Astrocyte (in vitro differentiated cells and primary cell): Measurements from ENCODE around the gene DAP. TPM values are rescaled to one million over a fixed set of nuclear protein-coding genes. Genes with fewer than 3 reads are reported as not detected.

Experiments
- DNase-seq: peaks from one replicate; pipeline ENCODE4 v3.0.0-alpha.2; 2010; ENCODE audit warnings: low read depth
- FAIRE-seq: peaks from 2 replicates; lab custom pipeline; 2011; peaks lifted over from hg19 to GRCh38; lab: Jason Lieb, UNC
- H2AFZ ChIP-seq: 2 replicates; pipeline ENCODE4 v1.6.0; 2012; ENCODE audit warnings: low read depth, low read length, inconsistent platforms
- H3K27ac ChIP-seq: 2 replicates; pipeline ENCODE4 v1.5.1; 2011; ENCODE audit warnings: low read depth, low read length, inconsistent platforms
- H3K27me3 ChIP-seq: 2 replicates; pipeline ENCODE4 v1.6.0; 2011; ENCODE audit warnings: low read length, inconsistent platforms; ENCODE audit not compliant: insufficient read depth
- H3K36me3 ChIP-seq: 2 replicates; pipeline ENCODE4 v1.5.1; 2011; ENCODE audit warnings: low read length, inconsistent platforms; ENCODE audit not compliant: insufficient read depth
- H3K4me1 ChIP-seq: 2 replicates; pipeline ENCODE4 v1.5.1; 2011; ENCODE audit warnings: low read length, inconsistent platforms; ENCODE audit not compliant: insufficient read depth
- H3K4me2 ChIP-seq: 2 replicates; pipeline ENCODE4 v1.6.0; 2012; ENCODE audit warnings: low read length, inconsistent platforms
- H3K4me3 ChIP-seq: 2 replicates; pipeline ENCODE4 v1.5.1; 2011; ENCODE audit warnings: low read depth, mild to moderate bottlenecking, low read length, inconsistent platforms; ENCODE audit not compliant: insufficient read depth
- H3K79me2 ChIP-seq: 2 replicates; pipeline ENCODE4 v1.6.0; 2012; ENCODE audit warnings: mild to moderate bottlenecking, low read length, inconsistent platforms; ENCODE audit not compliant: insufficient read depth
- H3K9ac ChIP-seq: 2 replicates; pipeline ENCODE4 v1.6.0; 2012; ENCODE audit warnings: mild to moderate bottlenecking, low read length, inconsistent platforms
- H3K9me3 ChIP-seq: 2 replicates; pipeline ENCODE4 v1.5.1; 2012; ENCODE audit warnings: low read depth, mild to moderate bottlenecking, low read length, inconsistent platforms; ENCODE audit not compliant: insufficient read depth
- H4K20me1 ChIP-seq: 2 replicates; pipeline ENCODE4 v1.6.0; 2012; ENCODE audit warnings: low read length, inconsistent platforms; ENCODE audit not compliant: insufficient read depth
- H3K27ac Mint-ChIP-seq: one replicate; pipeline ENCODE4 v1.8.0; 2021; ENCODE audit warnings: mild to moderate bottlenecking, mixed read lengths; ENCODE audit not compliant: unreplicated experiment
- H3K27me3 Mint-ChIP-seq: one replicate; pipeline ENCODE4 v1.8.0; 2021; ENCODE audit warnings: low read depth, mixed read lengths; ENCODE audit not compliant: unreplicated experiment
- H3K36me3 Mint-ChIP-seq: one replicate; pipeline ENCODE4 v1.8.0; 2021; ENCODE audit warnings: low read depth, mixed read lengths; ENCODE audit not compliant: unreplicated experiment
- H3K4me1 Mint-ChIP-seq: one replicate; pipeline ENCODE4 v1.8.0; 2021; ENCODE audit warnings: low read depth, mixed read lengths; ENCODE audit not compliant: unreplicated experiment
- H3K4me3 Mint-ChIP-seq: one replicate; pipeline ENCODE4 v1.8.0; 2021; ENCODE audit warnings: mild to moderate bottlenecking, moderate library complexity, mixed read lengths; ENCODE audit not compliant: unreplicated experiment
- H3K9me3 Mint-ChIP-seq: one replicate; pipeline ENCODE4 v1.8.0; 2021; ENCODE audit warnings: mild to moderate bottlenecking, mixed read lengths; ENCODE audit not compliant: unreplicated experiment
- EZH2 ChIP-seq: IDR thresholded peaks from 2 replicates; pipeline ENCODE4 v1.6.1; 2012; ENCODE audit warnings: mild to moderate bottlenecking, low read length, inconsistent platforms; ENCODE audit not compliant: insufficient read depth
- total RNA-seq: library from RNA; stranded (reverse); gene quantifications from 2 replicates; pipeline ENCODE4 v1.2.1, GENCODE V29; 2021
- TF ChIP-seq, protein P1 (sequence below): IDR thresholded peaks from 2 replicates; pipeline ENCODE4 v1.5.1; 2011; ENCODE audit warnings: low read depth, mild to moderate bottlenecking, inconsistent platforms, low read length, moderate library complexity; ENCODE audit not compliant: insufficient read depth

The DAP gene
- total RNA-seq, 1 donor from 2014 or later = 239 TPM

DNA sequence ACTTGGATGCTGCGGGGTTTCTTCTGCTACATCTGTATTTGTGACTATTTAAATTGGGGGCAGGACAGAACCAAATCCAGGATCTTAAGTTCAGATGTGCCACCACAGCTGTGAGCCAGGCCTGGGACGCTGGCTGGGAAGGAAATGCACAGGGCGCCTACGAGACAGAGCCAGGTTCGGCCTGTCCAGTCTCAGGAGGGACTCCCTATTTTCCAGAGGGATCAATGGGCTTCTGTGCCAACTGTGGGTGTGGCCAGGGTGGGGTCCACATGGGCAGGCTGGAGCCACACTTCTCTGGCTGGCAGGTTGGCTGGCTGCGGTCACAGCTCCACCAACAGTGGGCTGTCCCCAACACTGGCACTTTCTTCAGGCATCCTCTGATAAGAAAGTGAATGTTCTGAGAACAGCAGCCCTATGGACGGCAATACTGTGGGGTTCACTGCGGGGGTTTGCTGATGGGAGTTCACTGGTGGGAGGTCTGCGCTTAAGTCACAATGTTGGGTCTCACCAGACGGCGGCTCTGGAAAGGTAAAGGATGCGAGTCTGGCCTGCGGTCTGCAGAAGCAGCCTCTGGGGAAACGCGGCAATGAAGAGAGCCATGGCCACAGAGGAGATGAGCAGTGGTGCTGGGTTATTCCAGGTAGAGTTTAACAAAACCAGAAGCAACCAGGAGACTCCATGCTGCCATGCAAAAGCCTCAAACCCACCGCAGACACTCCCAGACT lies 78.1 kb downstream of the DAP start:
- Mint-ChIP-seq H3K4me1 (peaks cover 7% of the 10 kb centered on the region), H3K9me3 (peaks cover 10% of the 10 kb centered on the region), H3K27me3 (no peaks in the 10 kb centered on the region), H3K27ac (no peak overlapping the region), H3K4me3 (no peak overlapping the region), H3K36me3 (peaks cover 52% of the 10 kb centered on the region)
- no peak overlapping the region for H3K4me3 ChIP-seq
- peaks cover 14% of the 10 kb centered on the region for H4K20me1 ChIP-seq
- no peak overlapping the region for H3K4me2 ChIP-seq
- peaks cover 7% of the 10 kb centered on the region for H3K79me2 ChIP-seq
- H2AFZ ChIP-seq = no peak overlapping the region
- H3K4me1 ChIP-seq = no peaks in the 10 kb centered on the region
- H3K27ac ChIP-seq = no peak overlapping the region
- no peaks in the 10 kb centered on the region for H3K9me3 ChIP-seq
- TF ChIP-seq, protein P1, sequence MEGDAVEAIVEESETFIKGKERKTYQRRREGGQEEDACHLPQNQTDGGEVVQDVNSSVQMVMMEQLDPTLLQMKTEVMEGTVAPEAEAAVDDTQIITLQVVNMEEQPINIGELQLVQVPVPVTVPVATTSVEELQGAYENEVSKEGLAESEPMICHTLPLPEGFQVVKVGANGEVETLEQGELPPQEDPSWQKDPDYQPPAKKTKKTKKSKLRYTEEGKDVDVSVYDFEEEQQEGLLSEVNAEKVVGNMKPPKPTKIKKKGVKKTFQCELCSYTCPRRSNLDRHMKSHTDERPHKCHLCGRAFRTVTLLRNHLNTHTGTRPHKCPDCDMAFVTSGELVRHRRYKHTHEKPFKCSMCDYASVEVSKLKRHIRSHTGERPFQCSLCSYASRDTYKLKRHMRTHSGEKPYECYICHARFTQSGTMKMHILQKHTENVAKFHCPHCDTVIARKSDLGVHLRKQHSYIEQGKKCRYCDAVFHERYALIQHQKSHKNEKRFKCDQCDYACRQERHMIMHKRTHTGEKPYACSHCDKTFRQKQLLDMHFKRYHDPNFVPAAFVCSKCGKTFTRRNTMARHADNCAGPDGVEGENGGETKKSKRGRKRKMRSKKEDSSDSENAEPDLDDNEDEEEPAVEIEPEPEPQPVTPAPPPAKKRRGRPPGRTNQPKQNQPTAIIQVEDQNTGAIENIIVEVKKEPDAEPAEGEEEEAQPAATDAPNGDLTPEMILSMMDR = no peak
- no peak for TF ChIP-seq EZH2
- H3K27me3 ChIP-seq = no peaks in the 10 kb centered on the region
- DNase-seq (no peak), FAIRE-seq (no peak)
- peaks cover 16% of the 10 kb centered on the region for H3K36me3 ChIP-seq
- no peak overlapping the region for H3K9ac ChIP-seq

DNA sequence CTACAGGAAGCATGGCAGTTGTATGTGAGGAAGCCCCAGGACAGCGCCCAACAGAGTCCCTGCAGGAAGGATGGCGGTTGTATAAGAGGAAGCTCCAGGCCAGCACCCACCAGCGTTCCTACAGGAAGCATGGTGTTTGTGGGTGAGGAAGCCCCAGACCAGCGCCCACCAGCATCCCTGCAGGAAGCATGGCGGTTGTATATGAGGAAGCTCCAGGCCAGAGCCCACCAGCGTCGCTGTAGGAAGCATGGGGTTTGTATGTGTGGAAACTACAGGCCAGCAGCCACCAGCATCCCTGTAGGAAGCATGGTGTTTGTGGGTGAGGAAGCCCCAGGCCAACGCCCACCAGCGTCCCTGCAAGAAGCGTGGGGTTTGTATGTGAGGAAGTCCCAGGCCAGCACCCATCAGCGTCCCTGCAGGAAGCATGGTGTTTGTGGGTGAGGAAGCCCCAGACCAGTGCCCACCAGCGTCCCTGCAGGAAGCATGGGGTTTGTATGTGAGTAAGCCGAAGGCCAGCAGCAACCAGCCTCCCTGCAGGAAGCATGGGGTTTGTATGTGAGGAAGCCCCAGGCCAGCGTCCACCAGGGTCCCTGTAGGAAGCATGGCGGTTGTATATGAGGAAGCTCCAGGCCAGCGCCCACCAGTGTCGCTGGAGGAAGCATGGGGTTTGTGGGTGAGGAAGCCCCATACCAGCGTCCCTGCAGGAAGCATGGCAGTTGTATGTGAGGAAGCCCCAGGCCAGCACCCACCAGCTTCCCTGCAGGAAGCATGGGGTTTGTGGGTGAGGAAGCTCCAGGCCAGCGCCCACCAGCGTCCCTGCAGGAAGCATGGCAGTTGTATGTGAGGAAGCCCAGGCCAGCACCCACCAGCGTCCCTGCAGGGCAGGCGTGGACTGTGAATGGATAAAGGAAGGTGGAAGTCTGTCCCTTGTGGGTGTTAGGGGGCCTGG lies 79.0 kb downstream of the DAP start:
- Histone ChIP-seq H4K20me1 (peaks cover 14% of the 10 kb centered on the region), H3K79me2 (peaks cover 7% of the 10 kb centered on the region), H3K36me3 (peaks cover 16% of the 10 kb centered on the region), H3K9me3 (no peaks in the 10 kb centered on the region), H3K27ac (no peak overlapping the region), H3K4me3 (no peak overlapping the region), H3K9ac (no peak overlapping the region), H3K27me3 (no peaks in the 10 kb centered on the region), H3K4me2 (no peak overlapping the region), H3K4me1 (no peaks in the 10 kb centered on the region), H2AFZ (no peak overlapping the region)
- Mint-ChIP-seq H3K9me3 (peaks cover 10% of the 10 kb centered on the region), H3K4me1 (peaks cover 8% of the 10 kb centered on the region), H3K27ac (no peak overlapping the region), H3K27me3 (no peaks in the 10 kb centered on the region), H3K36me3 (peaks cover 54% of the 10 kb centered on the region), H3K4me3 (no peak overlapping the region)
- TF ChIP-seq, protein P1 = no peak
- no peak for TF ChIP-seq EZH2
- FAIRE-seq (no peak), DNase-seq (no peak)
